RWPE2 (cell line): ENCODE results near the gene SLCO4A1.

ENCODE experiments used
- ATAC-seq: fragments of 200-7000 bp; cut with Tn5 transposase; 3 replicates; pipeline ENCODE4 v1.9.1; 2021; ENCODE audit warnings: low read depth
- DNase-seq: peaks from one replicate; pipeline ENCODE4 v3.0.0-alpha.2; 2020; ENCODE audit warnings: low spot score
- H3K27ac ChIP-seq: fragments of 450-650 bp; 2 replicates; pipeline ENCODE4 v1.5.1; 2017; ENCODE audit warnings: mild to moderate bottlenecking; ENCODE audit not compliant: poor library complexity, severe bottlenecking
- H3K27me3 ChIP-seq: fragments of 250-450 bp; sonication (Bioruptor Pico); 2 replicates; pipeline ENCODE4 v1.5.1; 2021; ENCODE audit warnings: mild to moderate bottlenecking, moderate library complexity; ENCODE audit not compliant: insufficient read depth, poor library complexity, severe bottlenecking
- H3K36me3 ChIP-seq: fragments of 250-450 bp; sonication (Bioruptor Pico); 2 replicates; pipeline ENCODE4 v1.5.1; 2020; ENCODE audit warnings: low read depth, mild to moderate bottlenecking, moderate library complexity
- H3K4me1 ChIP-seq: fragments of 250-450 bp; sonication (Bioruptor Pico); 2 replicates; pipeline ENCODE4 v1.5.1; 2021; ENCODE audit warnings: mild to moderate bottlenecking, moderate library complexity; ENCODE audit not compliant: insufficient read depth, poor library complexity, severe bottlenecking
- H3K4me3 ChIP-seq: fragments of 250-450 bp; sonication (Bioruptor Pico); 2 replicates; pipeline ENCODE4 v1.5.1; 2021; ENCODE audit warnings: mild to moderate bottlenecking, moderate library complexity; ENCODE audit not compliant: severe bottlenecking
- H3K9me3 ChIP-seq: fragments of 250-450 bp; sonication (Bioruptor Pico); 2 replicates; pipeline ENCODE4 v1.5.1; 2021; ENCODE audit warnings: mild to moderate bottlenecking, moderate library complexity; ENCODE audit not compliant: severe bottlenecking
- CTCF ChIP-seq: fragments of 450-650 bp; IDR thresholded peaks from one replicate; pipeline ENCODE4 v1.5.1; 2017; ENCODE audit warnings: mild to moderate bottlenecking, moderate library complexity; ENCODE audit not compliant: poor library complexity, severe bottlenecking

Gene SLCO4A1

GRCh38 chr20:62657956-62658355, 15.7 kb downstream of the SLCO4A1 start:
- H3K36me3 ChIP-seq: peaks cover 5% of the 10 kb centered on the region

DNA sequence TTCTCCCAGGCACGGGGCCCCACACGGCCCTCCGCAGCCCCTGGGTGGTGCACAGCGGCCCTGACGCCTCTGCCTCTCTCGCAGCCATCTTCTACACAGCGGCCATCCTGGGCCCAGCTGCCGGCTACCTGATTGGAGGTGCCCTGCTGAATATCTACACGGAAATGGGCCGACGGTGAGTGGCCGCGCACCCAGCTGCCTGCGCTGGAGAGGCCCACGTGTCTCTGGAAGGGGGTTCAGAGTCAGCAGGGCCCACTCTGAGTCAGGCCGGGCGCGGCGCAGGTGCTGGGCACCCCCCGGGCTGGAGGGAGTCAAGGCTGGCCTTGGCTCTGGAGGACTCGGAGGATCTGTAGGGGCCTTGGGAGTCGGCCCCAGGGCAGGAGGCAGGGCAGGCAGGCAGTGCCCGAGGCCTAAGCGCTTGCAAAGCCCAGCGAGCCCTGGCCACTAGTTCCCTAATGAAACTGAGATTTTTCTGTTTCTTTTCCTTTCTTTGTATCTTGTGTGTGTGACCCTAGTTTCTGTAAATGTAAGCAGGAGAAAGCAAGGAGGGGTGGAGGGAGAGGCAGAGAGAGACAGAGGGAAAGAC, 16.4 kb downstream of the SLCO4A1 start:
- no peaks in the 10 kb centered on the region for H3K9me3 ChIP-seq
- peaks cover 32% of the 10 kb centered on the region for H3K4me1 ChIP-seq
- no peak overlapping the region for H3K27ac ChIP-seq
- no peak overlapping the region for H3K4me3 ChIP-seq
- DNase-seq (no peak), ATAC-seq (no peak)
- peaks cover 5% of the 10 kb centered on the region for H3K36me3 ChIP-seq
- TF ChIP-seq CTCF: no peak
- no peaks in the 10 kb centered on the region for H3K27me3 ChIP-seq

More at GRCh38 chr20:62657956-62658355, 15.7 kb downstream of the SLCO4A1 start:
- H3K4me1 ChIP-seq: peaks cover 28% of the 10 kb centered on the region
- TF ChIP-seq CTCF: no peak
- H3K4me3 ChIP-seq: no peak overlapping the region
- H3K27ac ChIP-seq: no peak overlapping the region
- no peaks in the 10 kb centered on the region for H3K27me3 ChIP-seq
- ATAC-seq: no peak
- H3K9me3 ChIP-seq: no peaks in the 10 kb centered on the region
- no peak for DNase-seq

- Histone ChIP-seq H3K36me3 (peaks cover 5% of the 10 kb centered on the region), H3K4me1 (peaks cover 32% of the 10 kb centered on the region), H3K4me3 (no peak overlapping the region), H3K9me3 (no peaks in the 10 kb centered on the region), H3K27me3 (no peaks in the 10 kb centered on the region), H3K27ac (no peak overlapping the region)
- no peak for TF ChIP-seq CTCF
- ATAC-seq: no peak
- no peak for DNase-seq
Measured at GRCh38 chr20:62659488-62660239, 17.4 kb downstream of the SLCO4A1 start.

DNA sequence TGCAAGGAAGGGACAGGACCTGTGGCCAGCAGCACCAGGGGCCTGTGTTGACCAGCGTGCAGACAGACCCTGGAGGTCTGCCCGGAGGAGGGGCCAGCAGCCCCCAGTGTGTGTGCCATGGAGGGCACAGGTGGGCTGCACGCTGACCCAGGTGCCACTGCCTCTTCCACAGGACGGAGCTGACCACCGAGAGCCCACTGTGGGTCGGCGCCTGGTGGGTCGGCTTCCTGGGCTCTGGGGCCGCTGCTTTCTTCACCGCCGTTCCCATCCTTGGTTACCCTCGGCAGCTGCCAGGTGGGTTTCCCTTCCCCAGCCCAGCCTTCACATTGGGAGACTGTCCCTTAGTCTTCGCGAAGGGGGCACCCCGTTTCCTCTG, 17.9 kb downstream of the SLCO4A1 start:
- H3K4me3 ChIP-seq: no peak overlapping the region
- DNase-seq (no peak), ATAC-seq (no peak)
- H3K27me3 ChIP-seq: no peaks in the 10 kb centered on the region
- no peak overlapping the region for H3K27ac ChIP-seq
- H3K9me3 ChIP-seq: no peaks in the 10 kb centered on the region
- no peak for TF ChIP-seq CTCF
- H3K36me3 ChIP-seq: peaks cover 5% of the 10 kb centered on the region; the same call in 1 of the 2 replicates
- peaks cover 32% of the 10 kb centered on the region for H3K4me1 ChIP-seq

DNA sequence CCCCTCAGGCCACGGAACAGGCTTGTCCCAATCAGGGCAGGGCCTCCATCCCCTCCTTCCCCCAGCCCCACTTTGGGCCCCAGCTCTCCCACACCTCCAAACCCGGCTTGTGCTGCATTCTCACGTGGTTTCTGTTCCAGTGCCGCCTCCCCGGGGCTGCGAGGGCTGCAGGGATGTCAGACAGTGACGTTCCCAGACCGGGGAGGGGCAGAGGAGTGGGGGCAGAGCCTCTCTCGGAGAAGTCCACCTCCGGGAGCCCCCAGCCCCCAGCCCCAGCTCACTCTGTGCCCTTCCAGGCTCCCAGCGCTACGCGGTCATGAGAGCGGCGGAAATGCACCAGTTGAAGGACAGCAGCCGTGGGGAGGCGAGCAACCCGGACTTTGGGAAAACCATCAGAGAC, 18.5 kb downstream of the SLCO4A1 start:
- no peak overlapping the region for H3K4me3 ChIP-seq
- peaks cover 5% of the 10 kb centered on the region; the same call in 1 of the 2 replicates for H3K36me3 ChIP-seq
- no peak for DNase-seq
- H3K27ac ChIP-seq: no peak overlapping the region
- H3K4me1 ChIP-seq: peaks cover 31% of the 10 kb centered on the region
- H3K27me3 ChIP-seq: no peaks in the 10 kb centered on the region
- ATAC-seq: no peak
- no peak for TF ChIP-seq CTCF
- H3K9me3 ChIP-seq: no peaks in the 10 kb centered on the region
